K562 (cell line): ENCODE measurements around the gene DNASE1L1. TPM values are rescaled to one million over a fixed set of nuclear protein-coding genes. Genes with fewer than 3 reads are reported as not detected.
A peak's percentile ranks its signal among the peaks of the same experiment; 100 is the strongest.

Source experiments
- ATAC-seq: fragments of 200-7000 bp; cut with Tn5 transposase; 3 replicates; pipeline ENCODE4 v1.9.1; 2020; ENCODE audit warnings: moderate library complexity
- BruUV-seq: library from RNA; stranded (reverse); fragments of 400-500 nt; replicated peaks from 2 replicates; lab custom pipeline; 2021; lab: Mats Ljungman, UMichigan
- CTCF ChIA-PET: fragments of 300-600 bp; formaldehyde crosslinking; extraction: SDS; loops from one replicate; lab custom pipeline; 2021; ENCODE audit warnings: low intra/inter-chr PET ratio; lab: Yijun Ruan, JAX
- POLR2A ChIA-PET: fragments of 300-600, 350-650 bp; sonication (Branson Sonifier 250); formaldehyde crosslinking; extraction: SDS; loops from one replicate; lab custom pipeline; 2021; ENCODE audit warnings: antibody characterized with exemption, inconsistent platforms; lab: Yijun Ruan, JAX
- DNase-seq, 4 experiments: peaks; one replicate each; pipeline versions ENCODE4 v3.0.0 to v3.0.0-alpha.2; 2011 to 2018; ENCODE audit warnings: low spot score in 3 of 4, mixed read lengths in 3 of 4; ENCODE audit errors: extremely low read depth in 1 of 4
- FAIRE-seq: peaks from 2 replicates; lab custom pipeline; 2011; peaks lifted over from hg19 to GRCh38; lab: Jason Lieb, UNC
- H2AFZ ChIP-seq: 2 replicates; pipeline ENCODE4 v1.6.0; 2011; ENCODE audit warnings: low read depth, low read length, control low read depth, inconsistent platforms
- H3K27ac ChIP-seq: fragments of 200-600 bp; 3 replicates; pipeline ENCODE4 v1.8.0; 2011; ENCODE audit warnings: low read depth, mild to moderate bottlenecking, control low read depth, inconsistent platforms, low read length, moderate library complexity, mixed read lengths; ENCODE audit errors: extremely low read depth
- H3K27me3 ChIP-seq, 2 experiments: fragments of 300-600 bp in 1 of 2; 2 replicates in 1 of 2; 3 replicates in 1 of 2; pipeline versions ENCODE4 v1.6.0 to v1.8.0; 2011; ENCODE audit warnings: inconsistent platforms in 2 of 2, low read length in 2 of 2, mild to moderate bottlenecking in 1 of 2, mixed read lengths in 1 of 2, moderate library complexity in 1 of 2; ENCODE audit not compliant: control insufficient read depth in 2 of 2, insufficient read depth in 2 of 2
- H3K36me3 ChIP-seq: fragments of 300-600 bp; 3 replicates; pipeline ENCODE4 v1.8.0; 2011; ENCODE audit warnings: mild to moderate bottlenecking, low read length, inconsistent platforms; ENCODE audit not compliant: control insufficient read depth, insufficient read depth
- H3K4me1 ChIP-seq, 2 experiments: fragments of 200-600 bp in 1 of 2; replicated peaks in 1 of 2; 2 replicates in 1 of 2; 3 replicates in 1 of 2; pipeline versions ENCODE4 v1.5.1 to v1.8.0; 2011; ENCODE audit warnings: inconsistent platforms in 2 of 2, low read length in 2 of 2, mild to moderate bottlenecking in 1 of 2, mixed read lengths in 1 of 2, moderate library complexity in 1 of 2; ENCODE audit not compliant: control insufficient read depth in 2 of 2, insufficient read depth in 2 of 2
- H3K4me2 ChIP-seq: 2 replicates; pipeline ENCODE4 v1.6.1; 2011; ENCODE audit warnings: low read length, control low read depth, inconsistent platforms, mixed read lengths; ENCODE audit not compliant: insufficient read depth
- H3K4me3 ChIP-seq: fragments of 200-600 bp; sonication (generic), shearing (Covaris generic); 2 replicates; pipeline ENCODE4 v1.5.1; 2016; ENCODE audit warnings: control low read depth, inconsistent platforms
- H3K79me2 ChIP-seq: fragments of 200-600 bp; 3 replicates; pipeline ENCODE4 v1.8.0; 2011; ENCODE audit warnings: low read length, inconsistent platforms; ENCODE audit not compliant: control insufficient read depth, insufficient read depth
- H3K9ac ChIP-seq, 2 experiments: 2 replicates each; pipeline versions ENCODE4 v1.6.0 to v1.6.1; 2011; ENCODE audit warnings: low read depth in 2 of 2, low read length in 2 of 2, control low read depth in 1 of 2, inconsistent platforms in 1 of 2, mild to moderate bottlenecking in 1 of 2, mixed read lengths in 1 of 2; ENCODE audit not compliant: insufficient read depth in 1 of 2
- H3K9me1 ChIP-seq: one replicate; pipeline ENCODE4 v1.6.0; 2011; ENCODE audit warnings: inconsistent platforms, mild to moderate bottlenecking, low read length, moderate library complexity; ENCODE audit not compliant: control insufficient read depth, insufficient read depth
- H3K9me3 ChIP-seq: replicated peaks from 2 replicates; pipeline ENCODE4 v1.5.1; 2011; ENCODE audit warnings: low read depth, low read length, inconsistent platforms; ENCODE audit not compliant: control insufficient read depth, insufficient read depth
- H4K20me1 ChIP-seq: replicated peaks from 2 replicates; pipeline ENCODE4 v1.6.1; 2011; ENCODE audit warnings: low read length, inconsistent platforms, mixed read lengths; ENCODE audit not compliant: control insufficient read depth, insufficient read depth
- BRD4 ChIP-seq: fragments of 200-600 bp; sonication (generic); IDR thresholded peaks from 2 replicates; pipeline ENCODE4 v1.6.1; 2017; ENCODE audit warnings: inconsistent platforms
- E2F6 ChIP-seq, 2 experiments: IDR thresholded peaks; 2 replicates each; pipeline ENCODE4 v1.6.1; 2011; ENCODE audit warnings: borderline replicate concordance in 1 of 2, control low read depth in 1 of 2, low read depth in 1 of 2, low read length in 1 of 2, mild to moderate bottlenecking in 1 of 2, mixed read lengths in 1 of 2, moderate library complexity in 1 of 2; ENCODE audit not compliant: insufficient read depth in 1 of 2, insufficient read length in 1 of 2, poor library complexity in 1 of 2, severe bottlenecking in 1 of 2; ENCODE audit errors: extremely low read depth in 1 of 2
- GATA2 ChIP-seq: sonication (generic); formaldehyde crosslinking; IDR thresholded peaks from 2 replicates; pipeline ENCODE4 v1.4.0; 2020; ENCODE audit warnings: mild to moderate bottlenecking, missing genetic modification reagents
- GTF2B ChIP-seq: IDR thresholded peaks from 2 replicates; pipeline ENCODE4 v1.6.1; 2011; ENCODE audit not compliant: insufficient read length; ENCODE audit errors: extremely low read depth
- NR2C2 ChIP-seq, 2 experiments: fragments of 200-800 bp in 1 of 2; sonication (Bioruptor generic) in 1 of 2; sonication (generic) in 1 of 2; formaldehyde crosslinking in 1 of 2; IDR thresholded peaks; 2 replicates each; pipeline versions ENCODE4 v1.6.1 to v1.8.0; 2016 to 2022; ENCODE audit warnings: mild to moderate bottlenecking in 1 of 2, missing compliant biosample characterization in 1 of 2, missing genetic modification characterization in 1 of 2, missing genetic modification reagents in 1 of 2
- RCOR1 ChIP-seq, 2 experiments: IDR thresholded peaks; 2 replicates each; pipeline ENCODE4 v1.6.1; 2012; ENCODE audit warnings: low read depth in 2 of 2, low read length in 2 of 2, borderline replicate concordance in 1 of 2, improper control_type of control experiment in 1 of 2
- SRSF1 ChIP-seq: fragments of 200-400 bp; formaldehyde crosslinking; IDR thresholded peaks from 2 replicates; pipeline ENCODE4 v1.6.1; 2017; ENCODE audit warnings: mild to moderate bottlenecking, low read depth, low read length, moderate library complexity
- TOE1 ChIP-seq, 2 experiments: fragments of 450-650 bp in 1 of 2; sonication (generic) in 1 of 2; formaldehyde crosslinking in 1 of 2; IDR thresholded peaks; 2 replicates each; pipeline versions ENCODE4 v1.7.1 to v1.8.0; 2016 to 2022; ENCODE audit warnings: borderline replicate concordance in 2 of 2, mild to moderate bottlenecking in 2 of 2, antibody characterized with exemption in 1 of 2, inconsistent platforms in 1 of 2, low read depth in 1 of 2, missing genetic modification reagents in 1 of 2, moderate library complexity in 1 of 2
- WGBS: fragments of 100-300 bp; shearing (Covaris generic); methylation state at CpG from one replicate; pipeline ENCODE4 v1.1.6; 2016; ENCODE audit warnings: low coverage, mixed read lengths; ENCODE audit not compliant: insufficient coverage; ENCODE audit errors: missing lambda C conversion rate; 5-methylcytosine and 5-hydroxymethylcytosine counted together
- in situ Hi-C: fragments of 300-500 bp; cut with MboI; formaldehyde crosslinking; loops from 4 replicates; pipeline ENCODE4 v1.15.0; 2018; ENCODE audit warnings: inconsistent platforms, mixed read lengths
- intact Hi-C: fragments of 100-400 bp; cut with micrococcal nuclease; formaldehyde crosslinking; loops from 2 replicates; pipeline ENCODE4 v1.14.2; 2022
- polyA plus RNA-seq, 8 experiments: library from polyadenylated mRNA; depleted of rRNA in 4 of 8; stranded (reverse) in 5 of 8; unstranded in 3 of 8; fragments of >200 nt; fragmentation: Nextera tagmentation in 2 of 8; fragmentation: Illumina TruSeq in 1 of 8; extraction: Ambion mirVana in 2 of 8; extraction: Trizol in 1 of 8; gene quantifications; 2 replicates each; pipeline versions ENCODE4 v1.2.1 to v1.2.3, GENCODE V29; 2011 to 2014; ENCODE audit warnings: inconsistent platforms in 1 of 8, missing spikeins in 1 of 8
- total RNA-seq, 7 experiments: library from RNA; depleted of rRNA in 6 of 7; stranded (reverse); fragments of >200 nt in 6 of 7; fragmentation: Illumina TruSeq in 2 of 7; extraction: Trizol in 2 of 7; gene quantifications; 2 replicates each; pipeline versions ENCODE4 v1.2.1 to v1.2.3, GENCODE V29; 2011 to 2021; ENCODE audit warnings: low replicate concordance in 1 of 7

The DNASE1L1 gene
- total and polyA plus RNA-seq, 9 of the 15 experiments (the other 6 are each of a cell fraction or from before 2014, with no cell fraction given): 0.73 to 12.6 (median 7.9) TPM

GRCh38 chrX:154396973-154397887 is 11.8 kb downstream of the DNASE1L1 start:
- FAIRE-seq (no peak), ATAC-seq (peak; percentile 73), DNase-seq (peak; percentile 61 to 81 (median 66))
- intact Hi-C loops: loop anchor here (5.0 kb wide), 1 partner anchor 90 kb away; the partner anchor contains the start of gene UBL4A
- no peaks in the 10 kb centered on the region for H3K9me1 ChIP-seq
- no peaks in the 10 kb centered on the region; the same call in 1 of the 2 replicates for H3K9me3 ChIP-seq
- in situ Hi-C loops: no loop called here
- peak overlapping the region; percentile 85 for H2AFZ ChIP-seq
- CTCF ChIA-PET: no interaction called here
- peaks cover 13% of the 10 kb centered on the region for H4K20me1 ChIP-seq
- H3K36me3 ChIP-seq: peaks cover 35% of the 10 kb centered on the region
- H3K9ac ChIP-seq: peak overlapping the region; percentile 95 to 98
- H3K79me2 ChIP-seq: peaks cover 42% of the 10 kb centered on the region
- peak overlapping the region; percentile 95 for H3K4me2 ChIP-seq
- peak overlapping the region; percentile 97 for H3K27ac ChIP-seq
- BruUV-seq: TSS peak; percentile 77
- WGBS: under 1% methylated on average over 32 of the region's 53 CpGs
- peak overlapping the region; percentile 76 for H3K4me3 ChIP-seq
- H3K4me1 ChIP-seq: peaks cover 5 to 12% of the 10 kb centered on the region in 2 experiments; a peak in 3 of 5 replicates
- POLR2A ChIA-PET: interaction anchor here (0.6 to 6.0 kb wide), 27 partner anchors 13 to 149 kb away, joined by 3 to 85 read pairs (median 5); partner anchors contain the start of genes ATP6AP1, DNASE1L1, EMD and FAM50A
- H3K27me3 ChIP-seq: no peaks in the 10 kb centered on the region
- TF ChIP-seq RCOR1 (IDR thresholded peaks at IDR 0.05; ENCODE audit: borderline replicate concordance in 1 of 2, low read depth in 2 of 2, low read length in 2 of 2) (0 out of 4 replicates have a peak, but pooled peaks of 1 of the 2 experiments have one; percentile 28), NR2C2 (CRISPR knock-in tag; IDR thresholded peaks at IDR 0.05) (no peak), NR2C2 (tag; IDR thresholded peaks at IDR 0.05) (0 out of 2 replicates have a peak, but pooled peaks have one; percentile 73), BRD4 (peak; percentile 86; the same call in 1 of the 2 replicates), E2F6 (IDR thresholded peaks at IDR 0.05; ENCODE audit: borderline replicate concordance in 1 of 2, extremely low read depth in 1 of 2, insufficient read depth in 1 of 2, insufficient read length in 1 of 2, low read depth in 1 of 2, low read length in 1 of 2, poor library complexity in 1 of 2, severe bottlenecking in 1 of 2) (peak in 1 of 2 experiments; percentile 13), GATA2 (CRISPR knock-in tag) (no peak), TOE1 (IDR thresholded peaks at IDR 0.05; ENCODE audit: borderline replicate concordance) (no peak), TOE1 (CRISPR knock-in tag; IDR thresholded peaks at IDR 0.05; ENCODE audit: borderline replicate concordance, low read depth) (0 out of 2 replicates have a peak, but pooled peaks have one; percentile 35), GTF2B (no peak), SRSF1 (no peak)
